ENCODE results near the gene AQP9. TPM values are rescaled to one million over a fixed set of nuclear protein-coding genes. Genes with fewer than 3 reads are reported as not detected.

AQP9 gene
- total and polyA plus RNA-seq, 4 donors, result 0.17 to 5.6 (median 0.30) TPM; not detected in 1

DNA sequence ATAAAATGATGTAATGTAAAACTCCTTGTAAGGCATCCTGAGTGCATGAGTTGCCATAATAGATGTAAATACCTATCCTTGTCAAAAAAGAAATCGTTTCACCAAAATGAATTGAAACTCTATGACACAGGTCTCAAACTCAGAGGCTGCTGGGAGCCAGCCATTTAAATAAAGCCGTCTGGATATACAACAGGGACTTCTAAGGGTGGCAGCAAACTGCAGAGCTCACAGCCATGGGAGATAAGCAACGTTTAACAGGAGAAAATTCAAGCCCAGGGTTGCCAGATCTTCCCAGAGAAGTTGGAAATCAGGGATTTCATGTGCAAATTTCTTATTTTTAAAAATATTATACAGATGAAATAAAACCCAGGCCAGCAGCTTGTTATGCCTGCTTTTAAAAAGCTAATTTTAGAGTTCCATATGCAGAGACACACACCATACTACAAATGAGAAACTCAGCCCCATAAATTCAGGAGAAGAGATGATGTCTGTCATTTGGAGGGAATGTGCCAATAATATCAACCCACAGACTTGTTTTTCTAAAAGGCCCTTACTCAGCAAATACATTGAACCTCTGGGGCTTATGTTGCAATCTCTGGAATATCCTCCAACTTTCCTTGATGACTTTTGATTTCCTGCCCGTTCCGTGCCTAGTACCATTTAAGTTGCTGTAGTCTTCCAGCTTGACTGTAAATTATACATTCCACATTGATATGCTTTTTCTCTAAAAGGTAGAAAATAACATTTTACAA lies 75.6 kb downstream of the AQP9 start:
- H3K27me3 ChIP-seq (ENCODE audit: control insufficient read depth, insufficient read depth, low read length), result no peaks in the 10 kb centered on the region
- H3K36me3 ChIP-seq (ENCODE audit: control insufficient read depth, insufficient read depth, low read length), result no peaks in the 10 kb centered on the region
- no peaks in the 10 kb centered on the region for H3K9me3 ChIP-seq (ENCODE audit: control insufficient read depth, insufficient read depth, low read length)
- 40% methylated on average over 1 of the region's 5 CpGs for WGBS (ENCODE audit: insufficient coverage)
- no peaks in the 10 kb centered on the region for H3K4me1 ChIP-seq (ENCODE audit: control insufficient read depth, insufficient read depth, low read length)
- DNase-seq (ENCODE audit: low read depth in 4 of 6, low spot score in 6 of 6), result peak in 1 of 6 donors; percentile 65
- no peak overlapping the region for H3K4me3 ChIP-seq (ENCODE audit: low read depth, low read length)
- no peak overlapping the region for H3K27ac ChIP-seq (ENCODE audit: low read depth, low read length)

DNA sequence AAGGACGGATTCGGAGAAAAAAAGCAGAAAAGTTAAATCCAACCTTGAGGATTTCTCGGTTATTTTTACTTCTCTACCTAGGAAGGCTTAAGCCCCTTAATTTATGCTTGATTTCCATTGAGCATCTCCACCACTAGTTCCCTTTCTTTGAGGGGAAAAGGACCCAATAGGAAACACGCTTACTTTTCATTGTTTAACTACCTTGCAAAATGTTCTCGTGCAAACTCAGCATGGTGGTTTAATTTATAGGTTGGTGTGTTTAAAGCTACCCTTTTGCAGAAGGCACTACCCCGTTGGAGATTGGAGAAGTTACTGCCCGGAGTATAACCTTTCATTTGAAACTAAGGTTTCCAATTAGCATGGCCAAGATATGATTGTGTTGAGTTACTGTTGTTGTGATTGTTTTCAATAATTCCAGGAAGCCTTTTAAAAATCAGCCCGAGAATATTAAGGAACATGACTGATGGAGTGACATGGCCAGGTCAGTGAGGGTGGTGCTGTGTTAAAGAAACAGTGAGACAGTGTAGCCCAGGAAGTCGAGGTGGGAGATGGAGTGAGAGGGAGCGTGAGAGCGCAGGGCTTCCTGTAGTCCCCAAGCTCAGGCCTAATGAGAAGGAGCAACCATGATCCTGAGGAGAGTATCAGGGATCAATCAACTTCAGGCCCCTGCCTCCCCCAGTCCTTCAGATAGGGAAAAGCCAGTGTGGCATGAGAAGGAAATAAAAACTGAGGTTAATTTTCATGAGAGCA lies 76.6 kb downstream of the AQP9 start:
- H3K4me1 ChIP-seq (ENCODE audit: control insufficient read depth, insufficient read depth, low read length), result no peaks in the 10 kb centered on the region
- H3K27ac ChIP-seq (ENCODE audit: low read depth, low read length), result no peak overlapping the region
- DNase-seq (ENCODE audit: low read depth in 4 of 6, low spot score in 6 of 6), result no peak
- H3K4me3 ChIP-seq (ENCODE audit: low read depth, low read length), result no peak overlapping the region
- no peaks in the 10 kb centered on the region for H3K9me3 ChIP-seq (ENCODE audit: control insufficient read depth, insufficient read depth, low read length)
- no peaks in the 10 kb centered on the region for H3K27me3 ChIP-seq (ENCODE audit: control insufficient read depth, insufficient read depth, low read length)
- H3K36me3 ChIP-seq (ENCODE audit: control insufficient read depth, insufficient read depth, low read length), result no peaks in the 10 kb centered on the region
- 84% methylated on average over 5 of the region's 11 CpGs for WGBS (ENCODE audit: insufficient coverage)

DNA sequence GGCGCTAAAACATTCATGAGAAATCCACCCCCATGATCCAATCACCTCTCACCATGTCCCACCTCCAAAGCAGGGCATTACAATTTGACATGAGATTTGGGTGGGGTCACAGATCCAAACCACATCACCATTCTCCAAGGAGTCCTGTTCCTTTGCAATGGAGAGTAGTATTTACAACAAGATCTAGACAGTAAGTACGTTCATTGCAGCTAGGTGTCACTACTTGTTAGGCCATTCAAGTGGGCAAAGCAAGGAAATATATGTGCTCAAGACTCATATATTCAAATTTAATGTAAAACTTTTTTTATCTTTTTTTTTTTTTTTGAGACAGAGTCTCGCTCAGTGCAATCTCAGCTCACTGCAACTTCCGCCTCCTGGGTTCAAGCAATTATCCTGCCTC lies 79.3 kb downstream of the AQP9 start:
- no peaks in the 10 kb centered on the region for H3K27me3 ChIP-seq (ENCODE audit: control insufficient read depth, insufficient read depth, low read length)
- no peaks in the 10 kb centered on the region for H3K36me3 ChIP-seq (ENCODE audit: control insufficient read depth, insufficient read depth, low read length)
- no peaks in the 10 kb centered on the region for H3K9me3 ChIP-seq (ENCODE audit: control insufficient read depth, insufficient read depth, low read length)
- 92% methylated on average over 2 of the region's 4 CpGs for WGBS (ENCODE audit: insufficient coverage)
- H3K4me3 ChIP-seq (ENCODE audit: low read depth, low read length), result no peak overlapping the region
- no peak for DNase-seq (ENCODE audit: low read depth in 4 of 6, low spot score in 6 of 6)
- no peak overlapping the region for H3K27ac ChIP-seq (ENCODE audit: low read depth, low read length)
- no peaks in the 10 kb centered on the region for H3K4me1 ChIP-seq (ENCODE audit: control insufficient read depth, insufficient read depth, low read length)

DNA sequence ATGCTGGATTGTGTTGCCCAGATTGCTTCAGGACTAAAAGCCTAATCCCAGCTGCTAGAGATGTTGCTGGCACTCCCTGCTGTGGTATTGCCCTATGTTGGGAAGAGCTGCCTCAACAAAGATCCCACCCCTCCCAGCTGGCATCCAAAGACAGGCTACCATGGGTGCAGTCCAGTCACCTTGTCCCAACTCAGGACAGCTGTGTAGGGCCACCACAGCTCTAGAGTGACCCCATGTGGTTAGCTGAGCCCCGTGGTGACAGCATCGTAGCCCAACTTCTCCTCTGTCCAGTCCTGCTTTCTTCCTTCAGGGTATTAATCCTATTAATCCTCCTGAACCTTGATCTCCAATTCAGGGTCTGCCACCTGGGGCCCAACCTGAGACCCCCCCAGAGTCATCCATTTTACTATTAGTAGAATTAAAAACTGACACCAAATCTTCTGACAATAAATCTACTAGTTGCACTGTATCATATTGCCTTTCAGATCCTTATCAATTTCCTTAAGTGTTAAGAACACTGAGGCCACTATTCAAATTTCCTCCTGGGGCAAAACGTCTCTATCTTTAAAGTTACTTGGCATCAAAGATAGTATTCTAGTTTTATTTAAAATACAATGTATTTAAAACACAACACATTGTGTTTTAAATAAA lies 83.5 kb downstream of the AQP9 start:
- Histone ChIP-seq H3K36me3 (ENCODE audit: control insufficient read depth, insufficient read depth, low read length) (no peaks in the 10 kb centered on the region), H3K4me1 (ENCODE audit: control insufficient read depth, insufficient read depth, low read length) (peaks cover 3% of the 10 kb centered on the region), H3K27ac (ENCODE audit: low read depth, low read length) (no peak overlapping the region), H3K9me3 (ENCODE audit: control insufficient read depth, insufficient read depth, low read length) (no peaks in the 10 kb centered on the region), H3K27me3 (ENCODE audit: control insufficient read depth, insufficient read depth, low read length) (no peaks in the 10 kb centered on the region), H3K4me3 (ENCODE audit: low read depth, low read length) (no peak overlapping the region)
- 50% methylated on average over 2 of the region's 3 CpGs for WGBS (ENCODE audit: insufficient coverage)
- DNase-seq (ENCODE audit: low read depth in 4 of 6, low spot score in 6 of 6), result no peak

DNA sequence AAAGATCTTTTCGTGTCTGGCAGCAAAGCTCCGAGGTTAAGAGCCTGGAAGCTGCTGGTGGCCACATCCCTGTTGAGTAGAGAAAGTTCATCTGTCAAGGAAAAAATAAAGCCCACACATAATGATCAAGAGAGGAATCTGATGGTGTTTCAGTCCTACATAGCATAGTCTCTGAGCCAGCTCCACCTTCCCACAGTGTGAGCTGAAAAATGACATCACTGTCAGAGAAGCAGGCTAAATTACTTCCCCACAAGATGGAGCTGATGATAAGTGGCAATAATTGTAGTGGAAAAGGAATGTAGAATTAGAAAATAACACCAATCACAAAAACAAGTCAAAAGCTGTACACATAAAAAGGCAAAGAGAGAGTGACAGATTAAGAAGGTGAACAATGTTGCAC lies 84.5 kb downstream of the AQP9 start:
- no peaks in the 10 kb centered on the region for H3K9me3 ChIP-seq (ENCODE audit: control insufficient read depth, insufficient read depth, low read length)
- H3K4me1 ChIP-seq (ENCODE audit: control insufficient read depth, insufficient read depth, low read length), result peaks cover 3% of the 10 kb centered on the region
- H3K27me3 ChIP-seq (ENCODE audit: control insufficient read depth, insufficient read depth, low read length), result no peaks in the 10 kb centered on the region
- no CpG with 5 or more reads among the region's 2 CpGs for WGBS (ENCODE audit: insufficient coverage)
- no peak overlapping the region for H3K27ac ChIP-seq (ENCODE audit: low read depth, low read length)
- DNase-seq (ENCODE audit: low read depth in 4 of 6, low spot score in 6 of 6), result no peak
- H3K4me3 ChIP-seq (ENCODE audit: low read depth, low read length), result no peak overlapping the region
- H3K36me3 ChIP-seq (ENCODE audit: control insufficient read depth, insufficient read depth, low read length), result no peaks in the 10 kb centered on the region

DNA sequence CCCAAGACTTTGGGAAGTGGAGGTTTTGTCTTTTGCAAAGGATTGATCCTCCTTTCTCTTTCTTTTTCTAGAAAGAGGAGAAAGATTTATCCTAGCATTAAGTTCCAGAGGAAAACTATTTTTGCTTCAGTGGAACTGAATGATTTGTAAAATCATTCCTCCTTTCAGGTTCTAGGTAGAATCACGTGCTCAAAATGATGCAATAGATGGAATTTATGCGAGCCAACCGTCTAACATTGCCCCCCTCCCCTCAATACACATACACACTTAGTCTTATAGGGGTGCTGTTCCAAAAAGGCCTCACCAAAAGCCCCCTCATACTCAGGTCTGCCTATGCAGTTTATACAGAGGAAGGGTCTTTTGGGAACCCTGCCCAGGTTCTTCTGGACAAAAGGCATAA lies 85.3 kb downstream of the AQP9 start:
- no peaks in the 10 kb centered on the region for H3K9me3 ChIP-seq (ENCODE audit: control insufficient read depth, insufficient read depth, low read length)
- peaks cover 3% of the 10 kb centered on the region for H3K4me1 ChIP-seq (ENCODE audit: control insufficient read depth, insufficient read depth, low read length)
- no peaks in the 10 kb centered on the region for H3K36me3 ChIP-seq (ENCODE audit: control insufficient read depth, insufficient read depth, low read length)
- H3K4me3 ChIP-seq (ENCODE audit: low read depth, low read length), result no peak overlapping the region
- 100% methylated on average over 1 of the region's 3 CpGs for WGBS (ENCODE audit: insufficient coverage)
- H3K27ac ChIP-seq (ENCODE audit: low read depth, low read length), result no peak overlapping the region
- H3K27me3 ChIP-seq (ENCODE audit: control insufficient read depth, insufficient read depth, low read length), result no peaks in the 10 kb centered on the region
- DNase-seq (ENCODE audit: low read depth in 4 of 6, low spot score in 6 of 6), result no peak

DNA sequence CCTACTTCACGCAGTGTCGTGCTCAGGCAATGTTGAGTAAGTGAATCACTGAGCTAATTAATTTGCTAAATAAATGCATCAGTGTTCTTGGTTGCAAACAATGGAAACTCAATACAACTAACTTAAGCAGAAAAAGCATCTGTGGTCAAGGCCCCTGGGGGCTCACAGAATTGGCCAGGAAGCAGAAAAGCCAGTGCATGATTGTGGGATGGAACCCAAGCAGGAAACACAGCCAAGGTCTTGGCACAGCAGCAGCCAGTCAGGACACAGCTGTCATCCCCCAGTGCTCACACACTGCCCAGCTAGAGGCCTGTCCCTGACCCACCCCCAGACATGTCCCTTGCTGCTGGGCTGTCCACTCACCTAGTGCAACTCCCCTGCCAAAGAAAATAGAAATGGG lies 85.9 kb downstream of the AQP9 start:
- no peak overlapping the region for H3K4me3 ChIP-seq (ENCODE audit: low read depth, low read length)
- H3K36me3 ChIP-seq (ENCODE audit: control insufficient read depth, insufficient read depth, low read length), result no peaks in the 10 kb centered on the region
- H3K27ac ChIP-seq (ENCODE audit: low read depth, low read length), result no peak overlapping the region
- WGBS (ENCODE audit: insufficient coverage), result no CpG with 5 or more reads among the region's 2 CpGs
- DNase-seq (ENCODE audit: low read depth in 4 of 6, low spot score in 6 of 6), result peak in 2 of 6 donors; percentile 33 to 53
- peaks cover 6% of the 10 kb centered on the region for H3K4me1 ChIP-seq (ENCODE audit: control insufficient read depth, insufficient read depth, low read length)
- H3K9me3 ChIP-seq (ENCODE audit: control insufficient read depth, insufficient read depth, low read length), result no peaks in the 10 kb centered on the region
- H3K27me3 ChIP-seq (ENCODE audit: control insufficient read depth, insufficient read depth, low read length), result no peaks in the 10 kb centered on the region

DNA sequence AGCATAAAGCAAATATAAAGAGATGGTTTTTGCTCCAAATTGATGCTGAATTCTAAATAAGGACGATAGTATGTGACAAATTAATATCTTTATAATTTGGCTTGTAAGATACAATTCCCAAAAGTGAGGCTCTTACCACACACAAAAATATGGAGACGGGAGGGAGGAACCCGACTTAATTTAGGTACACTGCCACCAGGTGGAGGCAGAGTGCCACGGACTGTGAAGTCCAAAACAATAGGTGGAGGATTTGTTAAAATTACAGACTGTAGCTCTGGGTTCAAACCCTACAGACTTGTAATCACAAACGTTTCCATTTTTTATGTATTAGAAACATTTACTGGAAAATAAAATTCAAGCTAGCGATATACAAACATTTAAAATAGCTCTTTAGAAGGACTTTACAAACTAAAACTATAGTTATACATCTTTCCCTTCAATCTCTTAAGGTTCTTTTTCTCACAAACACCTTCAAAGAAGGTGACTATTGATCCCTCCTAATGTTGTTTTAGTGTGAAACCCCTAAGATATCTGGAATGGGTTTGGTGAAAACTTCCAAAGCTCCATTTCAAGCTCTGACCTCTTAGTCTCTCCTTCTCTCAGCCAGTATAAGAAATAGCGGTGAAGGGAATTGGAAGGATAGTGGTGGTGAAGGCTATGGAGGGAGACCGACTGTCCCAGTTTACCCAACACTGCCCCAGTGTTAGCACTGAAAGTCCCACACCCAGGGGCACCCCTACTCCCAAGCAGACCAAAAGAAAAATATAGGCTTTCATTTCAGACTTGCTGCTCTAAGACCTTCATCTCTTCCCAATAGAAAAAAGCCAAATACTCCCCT lies 89.7 kb downstream of the AQP9 start:
- Histone ChIP-seq H3K36me3 (ENCODE audit: control insufficient read depth, insufficient read depth, low read length) (no peaks in the 10 kb centered on the region), H3K4me3 (ENCODE audit: low read depth, low read length) (no peak overlapping the region), H3K4me1 (ENCODE audit: control insufficient read depth, insufficient read depth, low read length) (peaks cover 6% of the 10 kb centered on the region), H3K27ac (ENCODE audit: low read depth, low read length) (no peak overlapping the region), H3K27me3 (ENCODE audit: control insufficient read depth, insufficient read depth, low read length) (no peaks in the 10 kb centered on the region), H3K9me3 (ENCODE audit: control insufficient read depth, insufficient read depth, low read length) (no peaks in the 10 kb centered on the region)
- no CpG with 5 or more reads among the region's 8 CpGs for WGBS (ENCODE audit: insufficient coverage)
- DNase-seq (ENCODE audit: low read depth in 4 of 6, low spot score in 6 of 6), result peak in 5 of 6 donors; percentile 33 to 87 (median 48)

DNA sequence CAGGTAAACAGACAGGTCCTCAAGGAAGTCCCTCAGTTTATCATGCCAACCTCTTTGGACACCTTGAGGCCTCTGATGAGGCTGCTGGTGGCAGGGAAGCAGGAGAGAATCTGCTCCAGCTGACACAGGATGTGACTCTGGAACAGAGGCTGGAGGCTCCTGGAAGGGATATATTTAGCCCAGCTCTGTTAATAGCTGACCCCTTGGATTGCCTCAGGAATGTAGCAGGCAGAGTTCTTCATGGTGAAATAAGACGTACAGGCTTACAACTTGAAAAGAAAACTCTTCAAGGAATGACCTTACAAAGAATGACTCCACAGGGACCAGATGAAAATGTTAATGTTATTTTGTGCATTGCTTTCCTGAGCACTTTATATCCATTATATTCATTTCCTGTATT lies 90.5 kb downstream of the AQP9 start:
- H3K27ac ChIP-seq (ENCODE audit: low read depth, low read length), result no peak overlapping the region
- peaks cover 6% of the 10 kb centered on the region for H3K4me1 ChIP-seq (ENCODE audit: control insufficient read depth, insufficient read depth, low read length)
- no peaks in the 10 kb centered on the region for H3K36me3 ChIP-seq (ENCODE audit: control insufficient read depth, insufficient read depth, low read length)
- H3K27me3 ChIP-seq (ENCODE audit: control insufficient read depth, insufficient read depth, low read length), result no peaks in the 10 kb centered on the region
- no CpG with 5 or more reads among the region's 1 CpG for WGBS (ENCODE audit: insufficient coverage)
- no peaks in the 10 kb centered on the region for H3K9me3 ChIP-seq (ENCODE audit: control insufficient read depth, insufficient read depth, low read length)
- no peak for DNase-seq (ENCODE audit: low read depth in 4 of 6, low spot score in 6 of 6)
- no peak overlapping the region for H3K4me3 ChIP-seq (ENCODE audit: low read depth, low read length)

Measured in spinal cord (tissue), 10 donors.